HG03520 (cell line): Measurements from ENCODE around the gene C10orf95.
"Not testable (repeated sequence)": the region's sequence is repeated elsewhere in the genome, so short reads cannot be mapped to it uniquely, and the experiment has no call there.

Experiments used
- ATAC-seq: cut with Tn5 transposase; IDR thresholded peaks from one replicate; pipeline ENCODE4 v1.9.1; 2021; ENCODE audit warnings: mild to moderate bottlenecking, moderate library complexity; ENCODE audit not compliant: unreplicated experiment

C10orf95 gene

GRCh38 chr10:102451105-102451969 lies at the start of gene C10orf95:
C10orf95 (minus strand) TSS chr10:102451543; CDS start chr10:102451093, 450 bp downstream.
- peak; percentile 1 for ATAC-seq

- not testable (repeated sequence) for ATAC-seq
These were observed 49.3 kb upstream of the C10orf95 start for GRCh38 chr10:102500686-102501085.

- ATAC-seq = no peak
These were observed 48.0 kb upstream of the C10orf95 start for GRCh38 chr10:102499356-102499755.

GRCh38 chr10:102497545-102497944 lies 46.2 kb upstream of the C10orf95 start:
- ATAC-seq = no peak

GRCh38 chr10:102493771-102494170 lies 42.4 kb upstream of the C10orf95 start:
- no peak for ATAC-seq

- ATAC-seq = no peak
These were observed 41.6 kb upstream of the C10orf95 start for GRCh38 chr10:102492983-102493382.

GRCh38 chr10:102492344-102492939 lies 41.1 kb upstream of the C10orf95 start:
- no peak for ATAC-seq

GRCh38 chr10:102491136-102491535 lies 39.8 kb upstream of the C10orf95 start:
- no peak for ATAC-seq

GRCh38 chr10:102485093-102485784 lies 33.9 kb upstream of the C10orf95 start:
- ATAC-seq = no peak

- ATAC-seq = no peak
These were observed 32.7 kb upstream of the C10orf95 start for GRCh38 chr10:102484021-102484420.

GRCh38 chr10:102480396-102480795 lies 29.1 kb upstream of the C10orf95 start:
- ATAC-seq = no peak

GRCh38 chr10:102479651-102480050 lies 28.3 kb upstream of the C10orf95 start:
- no peak for ATAC-seq

GRCh38 chr10:102476466-102477141 lies 25.3 kb upstream of the C10orf95 start:
- no peak for ATAC-seq

- ATAC-seq = no peak
These were observed 24.2 kb upstream of the C10orf95 start for GRCh38 chr10:102475451-102476040.

GRCh38 chr10:102473445-102474331 lies 22.3 kb upstream of the C10orf95 start:
- no peak for ATAC-seq

- no peak for ATAC-seq
These were observed 19.5 kb upstream of the C10orf95 start for GRCh38 chr10:102470579-102471546.

GRCh38 chr10:102468683-102469082 lies 17.3 kb upstream of the C10orf95 start:
- ATAC-seq = no peak

- no peak for ATAC-seq
These were observed 16.7 kb upstream of the C10orf95 start for GRCh38 chr10:102467971-102468438.
